ENCODE results near the gene POLR3F.
"Not testable (repeated sequence)": the region's sequence is repeated elsewhere in the genome, so short reads cannot be mapped to it uniquely, and the experiment has no call there.

The POLR3F gene, protein sequence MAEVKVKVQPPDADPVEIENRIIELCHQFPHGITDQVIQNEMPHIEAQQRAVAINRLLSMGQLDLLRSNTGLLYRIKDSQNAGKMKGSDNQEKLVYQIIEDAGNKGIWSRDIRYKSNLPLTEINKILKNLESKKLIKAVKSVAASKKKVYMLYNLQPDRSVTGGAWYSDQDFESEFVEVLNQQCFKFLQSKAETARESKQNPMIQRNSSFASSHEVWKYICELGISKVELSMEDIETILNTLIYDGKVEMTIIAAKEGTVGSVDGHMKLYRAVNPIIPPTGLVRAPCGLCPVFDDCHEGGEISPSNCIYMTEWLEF

DNA sequence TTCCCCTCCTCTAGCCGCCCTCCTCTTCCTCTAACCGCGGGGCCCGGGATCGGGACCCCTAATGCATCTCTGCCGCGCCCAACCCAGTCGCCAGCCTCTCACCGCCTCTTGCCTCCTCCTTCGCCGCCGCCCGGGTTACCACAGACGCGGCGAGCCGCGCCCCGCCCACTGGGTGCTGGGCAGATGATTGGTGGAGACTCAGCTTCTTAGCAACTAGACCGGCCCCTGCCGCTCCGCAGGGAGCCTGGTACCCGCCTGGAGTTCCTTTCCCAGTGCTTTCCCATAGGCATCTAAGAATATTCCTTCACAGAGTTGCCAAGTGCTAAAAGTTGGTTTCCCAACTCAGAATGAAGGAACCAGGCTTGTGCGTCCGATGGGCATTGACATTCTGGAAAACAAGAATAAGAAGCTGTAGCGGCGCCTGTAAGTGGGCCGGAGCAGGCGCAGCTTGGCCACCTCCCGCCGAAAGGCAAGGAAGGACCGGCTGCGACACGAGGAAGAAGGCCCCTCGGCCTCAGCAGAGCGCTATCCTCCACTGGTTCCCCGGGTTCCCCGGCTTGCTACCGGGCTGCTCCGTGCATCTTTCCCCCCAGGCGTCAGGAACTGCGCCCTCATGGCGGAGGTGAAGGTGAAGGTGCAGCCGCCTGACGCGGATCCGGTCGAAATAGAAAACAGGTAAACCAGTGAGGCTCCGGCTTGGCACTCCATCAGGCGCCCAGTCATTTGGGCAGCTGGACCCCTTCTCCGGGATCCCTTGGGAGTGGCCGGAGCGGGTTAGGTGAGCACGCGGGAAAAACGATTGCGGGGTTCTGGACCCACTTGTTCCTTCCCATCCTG, at the start of gene POLR3F, which contains the start of gene DZANK1:
Gene POLR3F (plus strand): TSS at position 497 of the 837 bp plus-strand sequence. CDS start 117 bp downstream, at position 614.
Gene DZANK1 (minus strand): TSS at position 137 of the 837 bp plus-strand sequence. CDS start 1,672 bp downstream, outside the sequence.
- peak; percentile 96 for DNase-seq

DNA sequence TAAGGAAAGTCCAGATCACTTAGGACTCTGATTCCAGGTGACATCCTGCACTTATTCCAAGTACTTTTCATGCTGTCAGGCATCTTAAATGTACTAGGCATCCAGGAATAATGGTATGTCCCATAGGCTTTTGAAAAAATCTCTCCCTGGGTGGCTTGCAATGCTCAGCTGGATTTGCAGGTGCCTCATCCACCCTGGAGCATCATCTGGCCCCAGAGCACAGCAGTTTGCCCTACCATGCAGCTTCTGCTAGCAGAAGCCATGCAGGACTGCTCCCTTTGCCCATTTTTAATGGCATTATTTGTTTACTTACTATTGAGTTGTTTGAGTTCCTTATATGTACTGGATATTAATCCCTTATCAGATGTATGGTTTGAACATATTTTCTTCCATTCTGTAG, 45.6 kb upstream of the POLR3F start:
- DNase-seq: no peak

DNA sequence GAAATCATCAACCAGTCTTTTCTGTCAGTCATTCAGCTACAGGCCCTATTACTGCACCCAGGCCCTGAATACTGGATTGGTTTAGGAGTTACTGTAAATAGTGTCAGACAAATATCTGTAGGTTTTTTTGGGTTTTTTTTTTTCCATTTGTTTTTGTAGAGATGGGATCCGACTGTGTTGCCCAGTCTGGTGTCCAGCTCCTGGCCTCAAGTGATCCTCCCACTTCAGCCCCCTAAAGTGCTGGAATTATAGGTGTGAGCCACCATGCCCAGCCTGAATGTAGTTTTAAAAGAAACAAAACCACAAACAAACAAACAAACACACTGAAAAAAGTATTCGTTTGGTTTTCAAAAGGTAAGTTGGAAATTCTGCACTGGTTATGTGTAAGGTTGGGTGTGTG, 40.0 kb upstream of the POLR3F start:
- DNase-seq: no peak

DNA sequence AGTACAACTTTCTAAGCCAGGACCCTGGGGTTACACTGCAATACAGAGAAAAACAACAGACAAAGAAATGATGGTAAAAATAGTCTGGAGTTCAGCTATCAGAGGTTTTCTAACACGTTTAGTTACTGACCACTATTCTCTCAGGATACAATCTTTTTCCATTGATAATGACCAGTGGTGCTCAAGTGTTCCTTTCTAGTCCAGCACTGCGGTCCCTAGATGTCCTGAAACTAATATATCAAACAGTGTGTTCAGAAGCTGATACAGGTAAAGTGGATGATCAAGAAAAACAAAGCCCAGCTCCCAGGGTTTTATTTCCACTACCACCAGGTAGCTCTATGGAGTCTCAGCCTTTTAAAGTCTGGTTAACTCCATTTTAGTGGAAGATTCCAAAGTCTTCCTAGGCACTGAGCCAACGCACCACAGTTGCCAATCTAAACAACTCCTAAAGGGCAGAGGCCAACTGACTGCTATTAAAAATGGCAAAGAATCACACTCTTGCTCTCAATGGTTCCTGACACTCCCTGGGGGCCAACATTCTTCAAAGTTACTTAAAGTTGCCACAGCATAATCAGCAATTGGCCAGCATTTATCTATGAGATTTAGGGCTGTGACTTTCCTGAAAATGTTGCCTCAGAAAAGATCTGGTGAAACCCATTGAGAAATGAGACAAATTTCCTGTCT, 38.6 kb upstream of the POLR3F start:
- no peak for DNase-seq

DNA sequence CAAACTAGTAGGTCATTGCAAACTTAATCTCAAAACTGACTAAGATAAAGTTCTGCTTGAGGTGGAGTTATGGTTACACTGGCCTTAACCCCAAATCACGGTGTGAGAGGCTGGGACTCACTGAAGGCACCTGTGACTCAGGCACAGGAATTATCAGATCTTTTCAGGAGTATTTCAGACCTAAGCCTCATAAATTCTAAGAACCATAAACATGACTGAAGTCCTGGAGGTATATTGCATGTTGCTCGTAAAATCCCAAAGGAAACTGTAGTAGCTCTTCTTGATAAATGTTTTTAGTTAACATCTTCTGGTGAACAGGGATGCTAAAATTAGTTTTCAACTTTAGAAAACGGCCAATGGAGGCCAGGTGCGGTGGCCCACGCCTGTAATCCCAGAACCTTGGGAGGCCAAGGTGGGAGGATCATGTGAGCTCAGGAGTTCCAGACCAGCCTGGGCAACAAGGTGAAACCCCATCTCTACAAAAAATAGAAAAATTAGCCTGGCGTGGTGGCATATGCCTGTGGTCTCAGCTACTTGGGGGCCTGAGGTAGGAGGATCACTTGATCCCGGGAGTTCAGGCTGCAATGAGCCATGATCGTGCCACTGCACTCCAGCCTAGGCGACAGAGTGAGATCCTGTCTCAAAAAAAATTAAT, 36.9 kb upstream of the POLR3F start:
- no peak for DNase-seq

DNA sequence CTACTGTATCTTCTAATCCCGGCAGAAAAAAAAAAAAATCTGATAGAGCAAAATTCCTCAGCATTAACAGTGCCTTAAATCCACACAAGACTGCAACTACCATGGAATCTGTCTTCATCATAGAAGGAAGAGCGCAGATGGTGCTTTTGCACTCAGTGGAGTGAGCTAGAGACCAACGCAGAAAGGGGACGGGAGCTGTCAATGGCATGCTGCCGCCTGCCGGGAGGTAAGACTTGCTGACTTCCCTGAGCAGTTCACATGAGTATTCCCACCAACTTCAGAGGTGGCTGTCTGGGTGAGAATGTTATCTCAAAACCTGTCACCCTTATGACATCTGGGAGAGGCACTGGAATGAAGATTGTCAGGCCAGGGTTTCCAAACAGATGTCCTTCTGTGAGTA, 36.0 kb upstream of the POLR3F start:
- no peak for DNase-seq

DNA sequence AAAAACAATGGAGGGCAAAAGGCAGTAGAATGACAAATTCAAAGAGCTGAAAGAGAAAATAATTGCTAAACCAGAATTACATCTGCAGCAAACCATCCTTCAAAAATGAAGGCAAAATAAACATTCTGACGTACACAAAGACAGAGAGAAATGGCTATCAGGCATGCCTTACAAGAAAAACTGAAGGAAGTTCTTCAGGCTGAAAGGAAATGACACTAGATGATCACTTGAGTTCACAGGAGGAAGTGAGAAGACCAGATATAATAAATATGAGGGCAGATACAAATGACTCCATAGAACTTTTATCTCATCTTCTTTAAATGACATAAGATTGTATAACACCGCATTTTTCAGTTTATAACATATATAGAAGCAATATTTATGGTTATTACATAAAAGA, 30.3 kb upstream of the POLR3F start:
- DNase-seq: no peak

DNA sequence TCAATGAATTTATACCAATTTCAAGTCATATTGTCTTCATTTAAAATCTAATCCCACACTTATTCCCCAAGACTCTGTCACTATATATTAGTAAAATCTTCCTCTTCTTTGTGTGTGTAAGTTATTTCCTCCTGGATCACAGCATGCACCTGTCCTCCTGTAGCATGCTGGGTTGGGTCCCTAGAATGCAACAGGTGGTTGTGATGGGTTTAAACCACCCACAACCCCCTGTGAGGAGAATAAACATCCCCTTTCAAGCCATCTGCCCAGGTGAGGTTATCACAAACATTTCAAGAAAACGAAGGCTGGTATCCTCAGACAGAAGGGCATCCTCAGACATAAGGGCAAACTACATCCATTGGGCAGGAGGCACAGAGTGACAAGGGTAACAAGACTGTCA, 26.8 kb upstream of the POLR3F start:
- no peak for DNase-seq

DNA sequence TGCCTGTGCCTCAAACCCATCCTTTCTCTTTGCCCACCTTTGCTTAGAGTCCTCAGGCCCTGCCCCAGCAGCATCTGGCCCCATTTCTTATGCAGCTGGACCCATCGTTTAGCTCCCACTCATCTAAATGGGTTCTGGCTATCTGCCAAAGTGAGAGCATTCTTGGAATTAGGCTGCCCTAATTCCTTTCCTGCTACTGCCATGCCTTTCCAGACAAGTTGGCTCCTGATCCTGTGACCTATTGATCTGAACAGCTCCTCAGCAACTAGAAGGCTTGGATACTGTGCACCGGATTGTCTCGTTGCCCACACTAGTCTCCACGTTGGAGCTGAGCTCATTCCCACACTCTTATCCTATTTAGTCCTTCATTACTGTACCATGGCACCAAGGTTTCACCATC, 23.3 kb upstream of the POLR3F start:
- peak; percentile 12 for DNase-seq

DNA sequence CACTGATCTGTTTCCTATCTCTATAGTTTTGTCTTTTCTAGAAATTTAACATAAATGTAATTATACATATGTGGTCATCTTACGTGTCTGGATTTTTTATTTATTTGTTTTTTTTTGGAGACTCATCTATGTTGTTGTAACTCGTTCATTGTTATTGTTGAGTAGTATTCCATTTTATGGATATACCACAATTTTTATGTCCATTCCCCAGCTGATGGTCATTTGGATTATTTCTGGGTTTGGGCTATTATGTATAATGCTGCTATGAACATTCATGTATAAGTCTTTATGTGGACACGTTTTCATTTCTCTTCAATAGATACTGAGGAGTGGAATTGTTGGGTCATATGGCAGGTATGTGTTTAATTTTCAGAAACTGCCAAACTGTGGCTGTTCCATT, 10.6 kb upstream of the POLR3F start:
- no peak for DNase-seq

DNA sequence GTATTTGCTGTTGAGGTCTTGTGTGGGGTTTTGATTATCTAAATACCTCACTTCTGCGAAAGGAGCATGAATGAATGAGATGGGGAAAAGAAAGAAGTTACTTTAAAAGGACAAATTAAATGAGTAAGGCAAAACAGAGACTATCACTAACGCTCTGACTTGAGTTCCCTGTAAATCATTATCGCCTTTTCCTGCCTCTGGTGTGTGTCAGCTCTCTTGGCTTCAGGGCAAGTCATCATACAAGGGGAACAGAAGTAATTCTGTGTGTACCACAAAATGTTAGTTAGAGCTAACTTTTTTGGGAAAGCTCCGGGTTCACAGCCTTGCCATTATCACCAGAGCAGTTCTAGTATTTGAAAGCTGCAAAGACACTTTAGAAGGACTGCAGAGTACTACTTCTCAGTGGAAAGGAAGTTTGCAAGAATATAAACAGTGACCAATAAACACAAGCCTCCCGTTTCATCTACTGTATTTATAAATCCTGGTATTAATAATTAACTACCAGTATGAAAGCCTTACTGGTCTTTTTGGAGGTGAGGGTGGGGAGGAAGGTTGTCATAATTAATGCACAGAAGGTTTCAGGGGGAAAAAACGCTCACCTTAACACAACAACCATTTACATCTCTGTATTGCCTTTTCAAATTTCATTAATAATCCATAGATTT, 1.5 kb upstream of the POLR3F start:
- no peak for DNase-seq

DNA sequence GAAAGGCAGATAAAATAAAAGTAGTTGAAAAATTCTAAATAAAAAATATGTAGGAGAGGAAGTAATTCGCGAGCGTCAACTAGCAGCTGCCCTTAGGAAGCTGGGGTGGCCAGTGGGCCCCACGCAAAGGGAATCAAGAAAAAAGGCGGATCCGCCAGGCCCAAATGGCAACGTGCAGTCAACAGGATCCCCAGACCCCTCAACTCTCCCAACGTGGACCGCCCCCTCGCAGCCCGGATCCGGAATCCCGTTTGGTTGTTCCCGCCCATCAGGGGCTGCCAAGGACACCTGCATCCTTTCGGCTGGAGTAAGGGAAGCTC, 656 bp upstream of the POLR3F start:
- DNase-seq: no peak

DNA sequence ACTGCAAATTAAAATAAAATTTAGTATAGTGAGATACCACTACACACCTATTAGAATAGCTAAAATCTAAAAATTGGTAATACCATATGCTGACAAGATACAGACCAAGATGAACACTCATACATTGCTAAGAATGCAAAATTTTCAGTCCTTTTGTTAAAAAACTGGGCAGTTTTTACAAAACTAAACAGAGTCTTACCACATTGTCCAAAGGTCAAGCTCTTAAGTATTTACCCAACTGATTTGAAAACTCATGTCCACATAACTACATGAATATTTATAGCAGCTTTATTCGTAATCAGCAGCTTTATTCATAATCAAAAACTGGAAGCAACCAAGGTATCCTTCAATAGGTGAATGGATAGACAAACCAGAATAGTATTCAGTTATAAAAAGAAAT, 10.0 kb downstream of the POLR3F start:
- DNase-seq: no peak

DNA sequence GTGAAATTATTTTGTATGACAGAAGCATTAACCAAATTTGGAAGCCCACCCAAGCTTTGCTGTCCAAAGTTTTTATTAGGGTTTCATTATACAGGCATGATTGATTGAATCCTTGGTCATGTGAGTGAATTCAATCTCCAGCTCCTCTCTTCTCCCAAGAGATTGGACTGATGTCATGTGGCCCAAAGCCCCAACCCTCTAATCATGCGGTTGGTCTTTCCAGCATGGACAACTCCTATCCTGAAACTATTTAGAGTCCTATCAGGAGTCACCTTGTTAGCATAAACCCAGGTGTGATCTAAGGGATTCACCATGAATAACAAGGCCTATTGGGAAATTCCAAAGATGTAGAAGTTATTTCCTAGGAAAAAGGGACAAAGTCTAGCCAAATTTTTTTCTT, 10.6 kb downstream of the POLR3F start:
- no peak for DNase-seq

DNA sequence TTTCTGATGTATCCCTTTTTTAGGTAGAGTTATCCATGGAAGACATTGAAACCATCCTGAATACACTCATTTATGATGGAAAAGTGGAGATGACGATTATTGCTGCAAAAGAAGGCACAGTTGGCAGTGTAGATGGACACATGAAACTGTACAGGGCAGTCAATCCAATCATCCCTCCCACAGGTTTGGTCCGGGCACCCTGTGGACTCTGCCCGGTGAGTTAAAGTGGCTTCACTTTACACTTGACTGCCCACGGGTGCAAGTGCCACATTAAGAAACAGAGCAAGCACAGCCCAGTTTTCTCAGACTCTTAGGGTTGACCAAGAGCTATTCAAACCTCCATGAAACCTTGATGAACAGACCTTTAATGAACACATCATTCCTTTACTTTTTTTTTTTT, 14.4 kb downstream of the POLR3F start:
- DNase-seq: no peak

DNA sequence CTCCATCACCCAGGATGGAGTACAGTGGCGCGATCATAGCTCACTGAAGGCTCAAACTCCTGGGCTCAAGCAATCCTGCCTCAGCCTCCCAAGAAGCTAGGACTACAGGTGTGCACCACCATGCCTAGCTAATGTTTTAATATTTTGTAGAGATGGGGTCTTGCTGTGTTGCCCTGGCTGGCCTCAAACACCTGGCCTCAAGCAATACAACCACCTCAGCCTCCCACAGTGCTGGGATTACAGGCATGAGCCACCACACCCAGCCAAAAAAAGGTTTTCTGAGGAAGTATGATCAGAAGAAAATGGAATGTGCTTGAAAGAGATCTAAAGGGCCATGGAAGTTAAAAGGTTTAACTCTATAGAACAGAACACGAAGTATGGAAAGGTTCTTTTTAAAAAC, 21.1 kb downstream of the POLR3F start:
- no peak for DNase-seq

DNA sequence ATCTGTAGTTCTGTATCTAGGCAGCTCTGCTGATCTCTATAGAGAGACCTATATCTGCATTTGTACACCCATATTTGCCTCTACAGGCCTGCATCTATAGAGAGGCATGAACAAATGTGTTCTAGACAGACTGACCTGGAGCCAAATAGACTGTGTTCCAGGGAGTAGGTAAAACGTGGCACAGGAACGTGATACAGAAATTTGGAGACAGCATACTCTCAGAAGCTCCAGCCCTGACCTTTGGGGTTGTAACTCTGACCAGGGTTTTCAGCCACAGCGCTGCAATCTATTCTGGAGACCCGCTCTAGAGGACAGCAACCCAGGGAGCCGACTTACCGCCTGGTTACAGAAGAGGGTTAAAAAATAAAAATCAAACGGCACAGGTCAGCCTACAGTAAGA, 28.9 kb downstream of the POLR3F start:
- DNase-seq: no peak

DNA sequence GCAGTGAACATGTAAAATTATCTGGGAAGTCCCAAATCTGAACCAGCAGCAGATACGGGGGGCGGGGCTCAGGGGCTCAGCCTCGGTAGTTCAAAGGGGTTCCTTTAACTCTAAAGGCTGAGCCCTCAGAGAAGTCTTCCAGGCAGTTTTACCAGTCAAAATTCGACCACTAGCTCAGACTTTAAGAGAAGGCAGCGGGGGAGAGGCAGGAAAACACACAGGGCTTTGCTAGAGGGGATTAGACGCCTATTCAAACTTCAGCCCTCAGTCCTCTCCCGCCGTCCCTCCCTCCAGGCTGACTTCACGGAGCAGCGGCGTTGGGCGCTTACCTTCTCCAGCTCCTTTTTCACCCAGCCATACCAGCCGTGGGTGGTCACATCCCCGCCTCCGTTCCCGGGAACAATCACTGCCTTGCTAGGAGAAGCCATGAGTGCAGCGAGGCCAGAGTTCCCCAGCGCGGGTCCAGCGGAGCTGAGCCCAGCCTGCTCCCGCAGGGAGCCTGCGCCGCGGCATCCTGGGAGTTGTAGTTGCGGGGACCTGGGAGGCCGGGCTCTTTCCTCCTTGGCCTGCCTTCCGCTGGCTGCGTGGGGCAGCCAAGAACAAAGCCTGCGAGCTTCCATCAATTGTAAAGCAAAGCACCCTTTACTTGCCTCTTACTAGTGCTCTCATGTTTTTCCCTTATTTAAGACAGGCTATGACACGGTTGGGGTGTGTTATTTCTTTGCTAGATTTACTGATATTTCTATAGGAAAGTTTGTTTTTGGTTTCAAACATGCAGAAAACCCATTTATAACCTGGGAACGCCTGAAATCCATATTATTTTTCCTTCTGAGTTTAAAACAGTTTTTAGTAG, 29.8 kb downstream of the POLR3F start, which contains the start of gene RBBP9:
Gene RBBP9 (minus strand): TSS at position 486 of the 853 bp plus-strand sequence. CDS start 58 bp downstream, at position 428.
- DNase-seq: peak; percentile 81

DNA sequence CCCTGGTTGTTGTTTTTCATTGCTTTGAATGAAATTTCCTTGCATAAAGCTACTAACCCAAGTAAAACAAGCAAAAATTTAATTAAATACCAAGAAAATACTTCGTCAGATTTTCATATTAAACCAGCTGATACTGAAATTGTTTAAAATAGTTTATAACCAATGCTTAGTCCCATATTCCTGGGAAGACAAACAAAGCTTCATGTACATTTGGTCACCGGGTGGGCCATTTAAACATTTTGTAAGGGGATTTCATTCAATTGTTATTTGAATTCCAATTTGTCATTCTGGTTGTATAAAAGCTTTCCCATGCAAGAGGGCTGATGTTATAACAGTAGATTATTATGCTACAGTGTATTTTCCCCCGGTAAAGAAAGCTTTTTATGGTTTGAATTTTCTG, 30.4 kb downstream of the POLR3F start:
- DNase-seq: no peak

DNA sequence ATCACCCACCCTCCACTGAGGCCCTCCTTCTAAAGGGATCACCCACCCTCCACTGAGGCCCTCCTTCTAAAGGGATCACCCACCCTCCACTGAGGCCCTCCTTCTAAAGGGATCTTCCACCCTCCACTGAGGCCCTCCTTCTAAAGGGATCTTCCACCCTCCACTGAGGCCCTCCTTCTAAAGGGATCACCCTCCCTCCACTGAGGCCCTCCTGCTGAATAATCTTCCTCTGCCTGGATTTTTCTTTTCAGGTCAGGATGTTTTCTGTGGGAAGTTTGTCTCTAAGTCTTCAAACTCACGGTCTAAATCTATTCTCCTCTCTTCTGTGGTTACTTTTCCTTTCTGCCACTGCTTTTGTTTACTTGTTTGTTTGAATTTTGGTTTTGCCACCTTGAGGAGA, 34.5 kb downstream of the POLR3F start:
- not testable (repeated sequence) for DNase-seq

DNA sequence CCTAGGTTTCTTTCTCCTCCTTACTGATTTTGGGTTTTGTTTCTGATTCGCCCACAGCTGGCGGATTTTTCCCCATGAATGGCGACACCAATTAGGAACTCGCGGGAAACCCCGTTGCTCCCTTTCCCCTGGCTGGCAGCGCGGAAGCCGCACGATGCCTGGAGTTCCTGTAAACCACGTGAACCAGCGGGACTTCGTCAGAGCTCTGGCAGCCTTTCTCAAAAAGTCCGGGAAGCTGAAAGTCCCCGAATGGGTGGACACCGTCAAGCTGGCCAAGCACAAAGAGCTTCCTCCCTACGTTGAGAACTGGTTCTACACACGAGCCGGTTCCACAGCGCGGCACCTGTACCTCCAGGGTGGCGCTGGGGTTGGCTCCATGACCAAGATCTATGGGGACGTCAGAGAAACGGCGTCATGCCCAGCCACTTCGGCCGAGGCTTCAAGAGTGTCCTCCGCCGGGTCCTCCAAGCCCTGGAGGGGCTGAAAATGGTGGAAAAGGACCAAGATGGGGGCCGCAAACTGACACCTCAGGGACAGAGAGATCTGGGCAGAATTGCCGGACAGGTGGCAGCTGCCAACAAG, 37.4 kb downstream of the POLR3F start:
- DNase-seq: no peak
